HL-60/S4 treated with retinoic acid at 250 ng/mL for 4 days and 3 days (cell line): ENCODE measurements around the gene ZBTB46.

Source experiments
- in situ Hi-C: fragments of 300-500 bp; cut with MboI; formaldehyde crosslinking; loops from 2 replicates; pipeline ENCODE4 v1.7.0; 2022; ENCODE audit warnings: low sequenced_read_pairs

The ZBTB46 gene

DNA sequence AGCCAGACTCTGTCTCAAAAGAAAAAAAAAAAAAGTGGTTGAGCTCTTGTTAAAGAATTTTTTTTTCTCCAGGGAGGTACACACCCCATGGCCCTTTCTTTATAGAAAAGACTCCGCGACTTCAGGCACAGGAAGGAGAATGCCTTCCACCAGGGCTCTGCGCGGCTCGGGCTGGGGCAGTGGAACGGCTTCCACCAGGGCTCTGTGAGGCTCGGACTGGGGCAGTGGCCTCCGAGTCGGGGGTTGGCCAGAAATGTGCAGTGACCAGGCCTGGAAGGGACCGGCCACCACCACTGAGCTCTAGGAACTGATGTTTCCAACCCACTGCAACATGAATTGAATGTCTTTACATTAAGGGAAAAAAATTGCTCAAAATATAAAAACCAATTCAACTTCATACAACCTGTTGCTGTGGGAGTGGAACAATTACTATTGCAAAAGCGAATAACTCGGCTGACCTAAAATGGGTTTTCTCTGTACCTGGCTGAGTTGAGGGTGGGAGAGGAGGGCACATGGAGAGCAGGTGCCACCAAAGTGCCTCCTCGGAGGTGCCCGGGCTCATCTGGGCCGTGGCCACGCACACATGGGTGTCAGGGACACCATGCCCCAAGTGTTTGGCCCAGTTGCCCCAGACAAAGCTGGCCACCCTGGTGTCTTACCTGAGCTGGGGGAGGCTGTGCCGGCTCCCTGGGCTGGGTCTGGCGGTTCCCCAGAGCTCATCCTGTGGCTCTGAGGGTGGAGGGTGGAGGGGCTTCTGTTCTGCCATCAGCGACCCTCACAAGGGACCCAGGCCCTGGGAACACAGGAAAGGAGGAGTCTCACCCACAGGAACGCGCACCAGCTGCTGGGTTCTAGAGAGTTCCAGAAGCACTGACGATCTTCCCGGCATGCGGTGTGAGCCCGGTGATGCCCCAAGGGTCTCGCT is 62.2 kb downstream of the ZBTB46 start:
- in situ Hi-C loops = no loop called here

DNA sequence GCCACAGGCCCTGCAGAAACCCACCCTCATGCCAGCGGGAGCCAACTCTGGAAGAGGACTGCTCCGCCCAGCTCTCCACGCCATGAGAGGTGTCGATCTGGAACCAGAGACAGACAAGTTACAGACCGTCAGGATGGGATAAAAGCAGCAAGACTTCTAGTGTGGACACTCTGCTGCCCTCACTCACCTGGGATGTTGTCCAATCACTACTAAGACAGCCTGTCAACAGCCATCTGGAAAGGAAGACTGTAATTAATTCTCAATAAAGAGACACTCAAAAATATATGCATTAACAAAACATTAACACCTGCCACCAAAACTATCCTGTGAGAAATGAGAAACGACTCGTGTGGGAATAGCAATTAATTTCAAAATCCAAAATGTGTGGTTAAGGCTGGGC is 63.2 kb downstream of the ZBTB46 start:
- in situ Hi-C loops = no loop called here

DNA sequence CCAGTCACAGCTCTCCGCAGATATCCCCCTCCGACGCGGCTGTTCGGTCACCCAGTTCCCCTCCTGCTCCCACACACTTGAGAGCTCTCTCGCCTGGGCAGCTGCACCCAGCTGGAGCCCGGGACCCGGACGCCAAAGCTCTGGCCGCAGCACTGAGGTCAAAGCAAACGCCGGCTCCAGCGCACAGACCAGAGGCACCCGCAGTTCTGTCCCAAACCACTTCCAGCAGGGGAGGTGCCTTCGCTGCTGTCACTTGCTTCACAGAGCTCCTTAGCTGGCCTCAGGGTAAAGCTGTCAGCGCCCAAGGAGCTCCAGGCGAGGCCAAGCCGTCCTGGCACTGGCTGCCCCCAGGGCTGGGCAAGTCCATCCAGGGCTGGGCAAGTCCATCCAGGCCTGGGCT is 63.6 kb downstream of the ZBTB46 start:
- in situ Hi-C loops = no loop called here

DNA sequence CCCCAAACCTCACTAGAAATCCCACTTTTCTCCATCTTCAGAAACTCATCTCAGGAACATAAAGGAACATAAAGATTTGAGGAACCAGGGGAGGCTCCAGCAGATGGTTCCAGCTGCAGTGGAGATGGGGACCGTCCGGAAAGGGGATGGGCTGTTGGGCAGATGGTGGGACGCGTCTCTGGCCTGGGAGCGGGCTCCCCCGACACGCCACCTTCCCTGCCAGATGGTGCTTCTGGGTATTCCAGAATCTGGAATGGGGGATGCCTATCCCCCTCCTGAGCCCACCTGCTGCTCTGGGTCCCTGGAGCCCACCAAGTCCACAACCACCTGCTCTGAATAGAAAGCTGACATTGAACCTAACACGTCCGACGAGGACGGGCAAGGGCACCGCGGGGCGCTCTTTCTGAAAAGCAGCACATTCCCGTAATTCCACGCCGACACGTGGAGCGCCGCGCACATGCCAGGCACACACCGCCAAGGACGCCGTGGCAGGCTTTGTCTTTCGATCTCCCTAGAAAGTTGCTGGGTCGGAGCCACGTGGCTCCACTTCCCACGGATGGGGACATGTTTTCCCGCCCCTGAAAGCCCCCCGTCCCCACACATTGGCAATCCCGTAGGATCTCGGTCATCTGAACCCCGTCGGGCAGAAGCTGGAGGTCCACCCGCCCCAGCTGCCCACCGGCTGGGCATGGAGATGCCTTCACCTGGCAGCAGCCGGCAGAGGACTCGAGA is 64.2 kb downstream of the ZBTB46 start:
- in situ Hi-C loops = no loop called here

DNA sequence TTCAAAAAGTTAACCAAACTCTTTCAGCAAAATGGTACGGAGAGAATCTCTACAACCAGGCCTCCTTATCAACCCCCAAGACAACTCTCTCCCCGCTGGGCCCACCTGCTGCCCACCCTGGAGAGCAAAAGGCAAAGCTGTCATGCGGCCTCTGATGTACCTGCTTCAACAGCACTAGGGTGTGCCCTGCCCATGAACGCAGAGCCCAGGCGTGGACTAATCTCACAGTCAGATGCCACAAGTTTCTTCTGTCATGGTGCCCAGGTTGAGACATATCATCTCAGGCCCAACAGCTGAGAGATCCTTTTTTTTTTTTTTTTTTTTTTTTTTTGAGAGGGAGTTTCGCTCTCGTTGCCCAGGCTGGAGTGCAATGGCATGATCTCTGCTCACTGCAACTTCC is 65.2 kb downstream of the ZBTB46 start:
- in situ Hi-C loops = no loop called here

DNA sequence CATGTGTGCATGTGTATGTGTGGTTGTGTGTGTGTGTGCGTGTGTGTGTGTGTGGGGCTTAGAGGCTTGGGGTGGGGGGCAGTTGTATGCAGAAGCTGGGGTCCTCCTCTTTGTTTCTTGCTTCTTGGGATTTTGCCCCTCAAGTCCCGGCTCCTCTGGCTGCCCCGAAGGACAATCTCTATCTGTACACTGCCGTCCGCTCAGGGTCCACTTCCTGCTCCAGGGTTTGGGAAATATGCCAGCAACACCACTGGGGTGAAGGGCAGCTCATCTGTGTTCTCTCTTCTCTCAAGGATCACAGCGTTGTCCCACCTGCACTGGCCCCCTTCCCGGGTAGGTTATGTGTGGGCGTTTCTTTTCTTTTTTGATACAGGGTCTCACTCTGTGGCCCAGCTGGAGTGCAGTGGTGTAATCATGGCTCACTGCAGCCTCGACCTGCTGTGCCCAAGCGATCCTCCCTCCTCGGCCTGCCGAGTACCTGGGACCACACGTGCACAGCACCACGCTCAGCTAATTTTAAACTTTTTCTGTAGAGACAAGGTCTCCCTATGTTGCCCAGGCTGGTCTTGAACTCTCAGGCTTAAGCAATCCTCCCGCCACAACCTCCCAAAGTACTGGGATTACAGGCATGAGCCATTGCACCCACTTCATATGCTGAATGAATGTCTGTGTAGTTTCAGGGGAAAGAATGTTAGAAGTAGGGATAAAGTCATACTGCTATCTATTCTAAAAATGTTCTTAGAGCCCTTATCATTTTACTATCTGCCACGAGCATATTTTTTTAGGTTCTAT is 65.8 kb downstream of the ZBTB46 start:
- in situ Hi-C loops = no loop called here

DNA sequence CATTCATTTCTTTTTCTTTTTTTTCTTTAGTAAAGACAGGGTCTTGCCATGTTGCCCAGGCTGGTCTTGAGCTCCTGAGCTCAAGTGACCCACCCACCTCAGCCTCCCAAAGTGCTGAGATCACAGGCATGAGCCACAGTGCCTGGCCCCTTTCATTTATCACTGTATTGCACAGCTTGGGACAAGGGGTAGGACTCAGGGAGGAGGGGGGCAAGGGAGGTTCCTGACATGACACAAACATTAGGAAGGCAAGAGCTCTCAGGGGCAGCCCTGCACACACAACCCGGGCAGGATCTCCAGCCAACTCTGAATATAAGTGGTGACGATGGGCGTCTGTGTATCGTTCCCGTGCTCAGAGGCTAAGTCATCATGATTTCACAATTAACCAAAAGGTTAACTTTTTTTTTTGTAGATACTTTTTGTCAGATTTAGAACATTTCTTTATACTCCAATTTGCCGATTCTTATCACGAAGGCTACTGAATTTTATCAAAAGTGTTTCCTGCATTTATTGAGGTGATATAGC is 71.6 kb downstream of the ZBTB46 start:
- in situ Hi-C loops = no loop called here

DNA sequence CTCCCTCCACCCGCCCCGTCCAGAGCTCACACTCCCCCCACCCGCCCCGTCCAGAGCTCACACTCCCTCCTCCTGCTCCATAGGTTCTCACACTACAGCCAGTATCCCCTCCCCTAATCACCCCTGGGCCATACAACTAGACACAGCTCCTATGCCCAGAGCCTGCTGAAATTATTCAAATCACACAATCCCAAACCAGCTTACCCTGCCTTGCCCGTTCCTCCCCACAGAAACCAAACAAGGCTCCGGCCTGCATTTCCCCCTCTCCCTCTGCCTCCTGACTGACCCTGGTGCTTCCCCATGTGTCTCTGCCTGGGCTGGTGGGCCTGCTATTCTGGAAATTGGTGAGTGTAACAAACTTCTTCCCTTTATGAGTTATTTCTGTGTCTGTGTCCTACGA is 72.9 kb downstream of the ZBTB46 start:
- in situ Hi-C loops = no loop called here

DNA sequence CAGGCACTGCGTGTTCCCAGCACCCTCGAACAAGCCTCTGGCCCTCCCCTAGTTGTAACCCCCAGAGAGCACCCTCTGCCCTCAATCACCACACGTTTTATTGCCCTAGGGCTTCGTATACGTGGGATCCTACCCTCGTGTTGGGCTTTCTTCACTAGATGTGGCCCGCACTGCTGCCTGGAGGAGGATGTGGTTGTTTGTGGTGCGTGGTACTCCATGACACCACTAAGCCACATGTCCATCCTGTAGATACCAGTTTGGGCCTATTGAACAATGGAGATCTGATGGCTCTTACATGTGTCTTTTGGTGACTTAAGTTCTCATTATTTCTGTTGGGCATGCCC is 74.4 kb downstream of the ZBTB46 start:
- in situ Hi-C loops = no loop called here

DNA sequence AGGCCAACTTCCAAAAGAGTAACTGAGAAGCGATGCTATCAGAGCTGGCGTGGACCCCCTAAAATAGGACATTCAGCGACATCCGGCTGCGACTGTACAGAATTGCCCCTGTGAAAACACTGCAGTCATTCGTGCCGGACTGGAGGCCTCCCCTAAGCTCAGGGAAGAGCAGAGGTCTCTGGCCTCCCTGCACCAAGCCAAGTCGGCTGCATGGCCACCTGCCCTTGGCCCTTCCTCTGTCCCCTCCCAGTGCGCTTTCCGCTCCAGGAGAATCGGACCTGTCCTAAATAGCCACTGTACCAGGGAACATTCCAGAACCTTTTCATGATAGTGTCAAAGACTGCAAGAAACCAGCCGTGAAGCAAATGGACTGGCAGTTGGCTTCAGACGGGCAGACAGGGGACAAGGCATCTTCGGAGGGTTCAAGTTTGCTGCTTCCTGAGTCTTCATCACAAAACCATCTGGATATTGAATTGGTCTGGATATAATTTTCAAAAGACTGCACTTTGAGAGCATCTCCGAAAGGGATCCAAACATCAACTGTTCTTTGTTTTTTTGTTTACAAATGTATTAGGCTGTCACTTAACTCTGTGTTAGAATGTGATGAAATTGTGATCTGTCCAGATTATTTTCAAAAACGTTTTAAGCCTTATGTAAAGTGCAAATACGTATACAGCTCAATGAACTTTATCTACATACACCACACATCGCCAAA is 75.0 kb downstream of the ZBTB46 start:
- in situ Hi-C loops = no loop called here

DNA sequence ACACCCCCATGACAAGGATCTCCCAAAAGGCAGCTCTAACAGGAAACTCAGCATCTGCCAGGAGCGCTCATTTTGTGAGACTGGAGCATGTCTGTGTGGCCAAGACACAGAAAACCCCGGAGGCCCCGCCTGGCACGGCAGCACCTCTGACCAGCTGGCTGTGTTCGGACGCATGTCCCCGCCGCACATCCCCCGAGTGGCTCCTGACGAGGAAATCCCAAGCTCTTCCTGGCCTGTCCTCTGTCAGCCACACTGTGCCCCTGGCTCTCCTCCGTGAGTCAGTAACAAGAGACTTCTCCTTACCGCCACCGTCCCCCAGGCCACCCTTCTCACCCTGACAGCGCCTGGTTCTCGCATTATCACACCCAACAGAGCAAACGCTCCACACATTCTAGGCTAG is 77.1 kb downstream of the ZBTB46 start:
- in situ Hi-C loops = no loop called here

DNA sequence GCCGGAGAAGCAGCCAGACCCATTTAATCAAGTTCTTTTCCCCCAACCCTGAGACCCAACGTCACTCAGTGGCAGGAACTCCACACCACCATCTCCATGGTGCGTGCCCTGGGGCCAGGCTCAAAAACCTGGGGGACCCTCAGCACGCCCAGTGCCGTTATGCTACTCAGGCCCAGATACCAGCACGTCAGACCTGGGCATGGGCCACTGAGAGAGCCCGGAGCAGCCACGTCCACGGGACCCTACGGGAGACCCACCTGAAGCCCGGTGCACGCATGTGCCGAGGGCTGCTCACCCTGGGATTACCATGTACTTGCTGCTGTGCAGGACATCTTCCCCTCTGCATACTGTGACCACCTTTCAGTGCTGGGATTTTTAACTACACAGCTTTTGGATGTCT is 77.7 kb downstream of the ZBTB46 start:
- in situ Hi-C loops = no loop called here

DNA sequence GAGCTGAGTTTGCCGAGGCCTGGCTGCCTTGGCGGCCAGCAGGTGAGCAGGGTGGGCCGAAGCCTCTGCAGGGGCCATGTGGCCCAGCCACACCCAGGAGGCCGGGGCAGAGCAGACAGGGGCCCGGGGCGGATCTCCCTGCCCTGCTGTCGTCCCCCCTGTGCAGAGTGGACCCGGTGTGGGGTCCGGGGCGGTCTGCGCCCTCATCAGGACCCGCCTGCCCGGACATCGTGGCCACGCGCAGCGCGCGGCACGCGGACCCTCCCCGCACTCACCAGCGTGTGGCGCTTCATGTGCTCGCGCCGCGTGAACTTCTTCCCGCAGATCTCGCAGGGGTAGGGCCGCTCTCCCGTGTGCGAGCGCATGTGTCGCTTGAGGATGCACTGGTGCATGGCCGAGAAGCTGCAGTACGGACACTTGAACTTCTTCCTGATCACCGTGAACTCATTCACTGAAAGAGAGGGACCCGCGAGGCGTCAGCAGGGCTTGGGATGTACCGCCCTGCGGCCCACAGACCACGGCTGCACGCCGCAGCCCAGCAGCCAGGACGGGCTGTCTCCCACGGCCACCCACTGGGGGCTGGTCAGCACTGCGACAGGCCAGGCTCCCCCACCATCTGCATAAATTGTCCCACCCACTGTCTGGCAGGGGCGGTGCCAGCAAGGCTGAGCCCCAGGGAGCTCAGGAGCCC is 78.5 kb downstream of the ZBTB46 start:
- in situ Hi-C loops = no loop called here

DNA sequence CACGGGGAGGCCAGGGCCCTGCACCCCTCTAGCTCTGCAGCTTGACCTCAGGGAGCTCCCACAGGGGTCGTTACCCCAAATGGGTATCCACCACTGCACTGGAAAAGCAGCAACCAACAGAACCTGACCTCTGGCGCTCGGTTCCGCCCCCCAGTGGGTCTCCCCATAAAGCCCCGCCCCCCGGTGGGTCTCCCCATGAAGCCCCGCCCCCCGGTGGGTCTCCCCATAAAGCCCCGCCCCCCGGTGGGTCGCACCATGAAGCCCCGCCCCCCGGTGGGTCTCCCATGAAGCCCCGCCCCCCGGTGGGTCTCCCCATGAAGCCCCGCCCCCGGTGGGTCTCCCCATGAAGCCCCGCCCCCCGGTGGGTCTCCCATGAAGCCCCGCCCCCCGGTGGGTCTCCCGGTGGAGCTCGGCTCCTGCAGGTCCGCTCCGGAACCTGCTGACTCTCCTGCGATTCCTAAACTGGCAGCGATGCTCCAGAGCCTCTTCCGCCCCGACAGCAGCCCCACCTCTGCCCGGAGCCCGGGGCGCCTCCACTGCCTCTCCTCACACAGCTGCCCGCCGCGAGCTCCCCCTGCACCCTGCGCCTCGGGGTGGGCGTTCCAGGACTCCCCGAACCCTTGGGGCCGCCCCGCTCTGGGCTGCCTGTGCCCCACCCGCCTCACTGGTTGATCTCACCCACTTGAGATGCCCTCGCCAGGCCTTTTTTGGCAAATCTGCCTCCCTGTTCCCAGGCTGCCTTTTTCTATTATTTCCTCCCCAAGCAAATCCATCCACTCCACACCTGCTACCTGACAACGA is 79.4 kb downstream of the ZBTB46 start:
- in situ Hi-C loops = no loop called here

DNA sequence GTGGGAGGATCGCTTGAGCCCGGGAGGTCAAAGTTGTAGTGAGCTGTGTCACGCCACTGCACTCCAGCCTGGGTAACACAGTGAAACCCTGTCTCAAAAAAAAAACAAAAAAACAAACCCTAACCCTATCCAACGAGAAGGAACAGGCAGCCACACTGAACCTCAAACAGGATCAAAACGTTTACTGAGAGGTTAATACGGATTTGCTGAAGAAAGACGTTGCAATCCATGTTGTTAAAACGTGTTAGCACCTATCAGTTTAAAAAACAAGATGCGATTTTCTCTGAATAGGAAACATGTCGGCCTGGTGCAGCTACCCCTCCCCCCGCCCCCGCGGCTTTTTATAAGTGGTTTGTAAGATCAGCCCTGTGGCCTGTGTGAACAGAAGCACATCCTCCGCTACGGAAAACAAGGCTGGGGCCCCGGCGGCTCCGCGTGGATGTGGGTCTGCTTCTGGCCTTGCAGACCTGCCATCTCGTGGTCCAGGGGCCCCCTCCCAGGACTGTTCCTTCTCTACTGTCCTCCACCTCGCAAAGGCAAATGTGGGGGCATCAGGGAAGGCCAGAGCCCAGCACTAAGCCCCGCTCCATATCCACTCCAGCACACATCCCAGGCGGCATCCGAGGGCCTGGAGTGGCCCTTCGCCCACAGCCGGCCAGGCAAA is 80.1 kb downstream of the ZBTB46 start:
- in situ Hi-C loops = no loop called here

DNA sequence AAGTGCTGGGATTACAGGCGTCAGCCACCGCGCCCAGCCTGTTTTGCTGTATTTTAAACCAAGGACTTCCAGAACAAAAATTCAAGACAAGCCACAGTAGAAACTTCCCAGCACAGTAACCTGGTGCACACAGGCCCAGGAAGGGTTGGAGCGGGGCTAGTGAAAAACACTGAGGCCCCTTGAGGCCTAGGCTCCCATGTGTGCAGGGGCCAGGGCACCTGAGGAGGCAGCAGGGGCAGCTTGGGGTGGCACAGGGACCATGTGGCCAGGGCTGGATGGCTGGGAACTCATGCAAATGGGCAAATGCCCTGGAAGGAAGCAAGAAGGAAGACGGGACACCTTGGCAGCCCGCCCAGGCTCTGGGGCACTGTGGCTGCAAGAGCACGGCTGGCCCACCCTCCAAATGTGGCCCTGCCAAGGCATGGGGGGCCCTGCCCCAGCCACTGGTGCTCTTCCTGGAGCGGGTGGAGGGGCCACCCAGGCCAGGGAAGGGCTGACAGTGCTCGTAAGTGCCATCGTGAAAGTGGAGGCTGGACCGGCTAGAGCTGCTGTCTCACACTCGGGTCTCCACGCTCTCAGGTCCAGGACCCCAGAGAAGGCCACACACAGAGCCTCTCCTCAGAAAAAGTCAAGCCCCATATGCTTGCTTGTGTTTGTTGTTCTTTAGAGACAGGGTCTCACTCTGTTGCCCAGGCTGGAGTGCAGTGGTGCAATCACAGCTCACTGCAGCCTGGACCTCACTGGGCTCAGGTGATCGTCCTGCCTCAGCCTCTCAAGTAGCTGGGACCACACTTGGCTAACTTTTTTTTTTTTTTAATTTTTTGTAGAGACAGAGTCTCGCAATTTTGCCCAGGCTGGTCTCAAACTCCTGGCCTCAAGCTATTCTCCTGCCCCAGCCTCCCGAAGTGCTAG is 81.2 kb downstream of the ZBTB46 start:
- in situ Hi-C loops = no loop called here

DNA sequence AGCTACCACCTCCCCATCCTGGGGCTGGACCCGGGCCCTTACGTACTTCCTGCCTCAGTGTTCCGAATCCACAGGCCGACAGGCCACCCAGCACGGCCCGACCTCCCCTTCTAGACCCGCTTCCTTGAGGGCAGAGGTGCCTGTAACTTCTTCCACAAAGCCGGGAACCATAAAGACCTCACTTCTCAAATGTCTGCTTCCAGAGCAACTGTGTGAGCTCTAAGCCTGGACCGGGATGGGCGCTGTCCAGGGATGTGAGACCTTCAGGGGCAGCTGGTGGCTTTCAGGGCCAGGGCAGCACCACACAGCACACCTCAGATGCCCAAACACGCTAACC is 82.2 kb downstream of the ZBTB46 start:
- in situ Hi-C loops = no loop called here
